ENCODE measurements around the gene LINS1.

DNA sequence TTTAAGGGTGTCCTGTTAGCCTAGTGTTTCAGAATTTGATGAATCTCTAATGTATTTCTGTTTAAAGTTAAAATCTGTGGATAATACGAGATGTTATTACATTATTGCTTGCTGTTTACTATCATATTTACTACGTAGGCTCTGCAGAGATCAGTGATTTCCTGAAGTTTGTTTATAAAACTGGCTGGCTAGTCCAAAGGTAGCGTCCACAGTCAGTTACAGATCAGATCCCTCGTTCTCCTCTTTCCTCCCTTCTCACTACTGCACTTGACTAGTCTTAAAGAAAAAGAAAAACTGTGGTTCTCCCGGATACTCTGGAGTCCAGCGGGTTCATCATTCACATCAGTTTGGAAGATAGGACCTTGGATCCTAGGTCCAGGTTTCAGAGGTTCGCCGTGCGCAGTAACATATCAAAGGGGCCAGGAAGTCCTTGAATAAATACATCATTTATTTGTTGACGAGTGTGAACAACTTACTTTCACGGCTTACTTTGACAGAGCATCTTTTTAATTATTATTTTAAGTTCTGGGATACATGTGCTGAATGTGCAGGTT, 36.3 kb upstream of the LINS1 start:
- TF ChIP-seq, protein P1, sequence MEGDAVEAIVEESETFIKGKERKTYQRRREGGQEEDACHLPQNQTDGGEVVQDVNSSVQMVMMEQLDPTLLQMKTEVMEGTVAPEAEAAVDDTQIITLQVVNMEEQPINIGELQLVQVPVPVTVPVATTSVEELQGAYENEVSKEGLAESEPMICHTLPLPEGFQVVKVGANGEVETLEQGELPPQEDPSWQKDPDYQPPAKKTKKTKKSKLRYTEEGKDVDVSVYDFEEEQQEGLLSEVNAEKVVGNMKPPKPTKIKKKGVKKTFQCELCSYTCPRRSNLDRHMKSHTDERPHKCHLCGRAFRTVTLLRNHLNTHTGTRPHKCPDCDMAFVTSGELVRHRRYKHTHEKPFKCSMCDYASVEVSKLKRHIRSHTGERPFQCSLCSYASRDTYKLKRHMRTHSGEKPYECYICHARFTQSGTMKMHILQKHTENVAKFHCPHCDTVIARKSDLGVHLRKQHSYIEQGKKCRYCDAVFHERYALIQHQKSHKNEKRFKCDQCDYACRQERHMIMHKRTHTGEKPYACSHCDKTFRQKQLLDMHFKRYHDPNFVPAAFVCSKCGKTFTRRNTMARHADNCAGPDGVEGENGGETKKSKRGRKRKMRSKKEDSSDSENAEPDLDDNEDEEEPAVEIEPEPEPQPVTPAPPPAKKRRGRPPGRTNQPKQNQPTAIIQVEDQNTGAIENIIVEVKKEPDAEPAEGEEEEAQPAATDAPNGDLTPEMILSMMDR (IDR thresholded peaks at IDR 0.05; ENCODE audit: extremely low read depth in 1 of 2, insufficient read depth in 1 of 2, low read depth in 1 of 2, low read length in 2 of 2), result no peak
- TF ChIP-seq JUN (IDR thresholded peaks at IDR 0.05; ENCODE audit: borderline replicate concordance, insufficient read depth, insufficient read length, low read depth), result no peak
- TF ChIP-seq GATA2 (IDR thresholded peaks at IDR 0.05; ENCODE audit: insufficient read depth, insufficient read length, low read depth, low read length), result no peak
- no peak for TF ChIP-seq POLR2A (IDR thresholded peaks at IDR 0.05; ENCODE audit: low read depth, low read length)
- TF ChIP-seq POLR2AphosphoS5 (IDR thresholded peaks at IDR 0.05; ENCODE audit: insufficient read depth, low read depth, low read length), result no peak
- no peak for TF ChIP-seq EZH2 (IDR thresholded peaks at IDR 0.05; ENCODE audit: borderline replicate concordance, low read depth, low read length, severe bottlenecking)
- no peak for TF ChIP-seq MYC (IDR thresholded peaks at IDR 0.05; ENCODE audit: low read depth, low read length)

Measured in endothelial cell of umbilical vein (primary cell).